HCT116 (cell line): Measurements from ENCODE around the gene PAX1. TPM values are rescaled to one million over a fixed set of nuclear protein-coding genes. Genes with fewer than 3 reads are reported as not detected.

Experiments
- ATAC-seq: fragments of 200-7000 bp; cut with Tn5 transposase; 2 replicates; pipeline ENCODE4 v1.9.1; 2020; ENCODE audit warnings: mild to moderate bottlenecking, moderate library complexity
- BruUV-seq: library from RNA; stranded (reverse); fragments of 400-500 nt; replicated peaks from 2 replicates; lab custom pipeline; 2021; lab: Mats Ljungman, UMichigan
- CTCF ChIA-PET: fragments of 300-600 bp; sonication (Branson Sonifier 250); formaldehyde crosslinking; loops from one replicate; lab custom pipeline; 2021; ENCODE audit warnings: antibody characterized with exemption; lab: Charles Lee
- POLR2A ChIA-PET: fragments of 300-600, 350-600 bp; sonication (Branson Sonifier 250); formaldehyde crosslinking; loops from one replicate; lab custom pipeline; 2021; ENCODE audit warnings: antibody characterized with exemption; lab: Charles Lee
- RAD21 ChIA-PET, 2 experiments: fragments of 300-600 bp; sonication (Branson Sonifier 250); formaldehyde crosslinking; loops; one replicate each; lab custom pipeline; 2023; ENCODE audit warnings: low total read pairs in 2 of 2; ENCODE audit not compliant: uncharacterized antibody in 2 of 2, unreplicated experiment in 2 of 2, low non-redundant PET in 1 of 2; lab: Charles Lee
- DNase-seq: peaks from one replicate; pipeline ENCODE4 v3.0.0-alpha.2; 2010; ENCODE audit warnings: low read depth, low spot score
- H2AFZ ChIP-seq: fragments of 200-600 bp; shearing (Covaris generic), sonication (generic); 2 replicates; pipeline ENCODE4 v1.6.1; 2017; ENCODE audit warnings: low read depth, mixed run types, mixed read lengths, antibody characterized with exemption, low read length; ENCODE audit not compliant: poor library complexity, severe bottlenecking
- H3K27ac ChIP-seq: 2 replicates; pipeline ENCODE4 v1.5.1; 2012; ENCODE audit warnings: low read depth, low read length
- H3K27me3 ChIP-seq: fragments of 200-600 bp; sonication (generic); 2 replicates; pipeline ENCODE4 v1.6.1; 2016; ENCODE audit warnings: mixed run types, low read length, mixed read lengths; ENCODE audit not compliant: insufficient read depth
- H3K36me3 ChIP-seq, 2 experiments: fragments of 200-500 bp in 1 of 2; fragments of 200-600 bp in 1 of 2; sonication (Bioruptor generic) in 1 of 2; sonication (generic) in 1 of 2; 2 replicates each; pipeline versions ENCODE4 v1.5.1 to v1.6.1; 2014 to 2016; ENCODE audit warnings: low read length in 2 of 2, inconsistent platforms in 1 of 2, mixed read lengths in 1 of 2, mixed run types in 1 of 2; ENCODE audit not compliant: insufficient read depth in 2 of 2, control insufficient read depth in 1 of 2
- H3K4me1 ChIP-seq, 2 experiments: fragments of 200-600 bp in 1 of 2; sonication (generic) in 1 of 2; 2 replicates each; pipeline versions ENCODE4 v1.5.1 to v1.6.1; 2012 to 2017; ENCODE audit warnings: low read length in 2 of 2, inconsistent platforms in 1 of 2, mild to moderate bottlenecking in 1 of 2, mixed read lengths in 1 of 2, mixed run types in 1 of 2, moderate library complexity in 1 of 2; ENCODE audit not compliant: insufficient read depth in 2 of 2, control insufficient read depth in 1 of 2
- H3K4me2 ChIP-seq: fragments of 200-600 bp; sonication (generic); 2 replicates; pipeline ENCODE4 v1.6.1; 2017; ENCODE audit warnings: mixed run types, low read length, mixed read lengths
- H3K4me3 ChIP-seq, 2 experiments: fragments of 200-600 bp in 1 of 2; sonication (generic) in 1 of 2; replicated peaks in 1 of 2; 2 replicates each; pipeline ENCODE4 v1.5.1; 2011 to 2016; ENCODE audit warnings: low read length in 2 of 2, control low read depth in 1 of 2, low read depth in 1 of 2, mild to moderate bottlenecking in 1 of 2, mixed read lengths in 1 of 2, mixed run types in 1 of 2
- H3K79me2 ChIP-seq: fragments of 200-600 bp; sonication (generic); 2 replicates; pipeline ENCODE4 v1.6.1; 2017; ENCODE audit warnings: mild to moderate bottlenecking, mixed run types, low read length, moderate library complexity, mixed read lengths; ENCODE audit not compliant: insufficient read depth
- H3K9ac ChIP-seq: fragments of 200-600 bp; sonication (generic); 2 replicates; pipeline ENCODE4 v1.6.1; 2016; ENCODE audit warnings: low read length, mixed read lengths
- H3K9me2 ChIP-seq: fragments of 200-600 bp; sonication (generic), shearing (Covaris generic); 2 replicates; pipeline ENCODE4 v1.6.1; 2017; ENCODE audit warnings: mixed run types, mild to moderate bottlenecking, moderate library complexity; ENCODE audit not compliant: insufficient read depth
- H3K9me3 ChIP-seq, 2 experiments: fragments of 200-500 bp in 1 of 2; fragments of 200-600 bp in 1 of 2; sonication (Bioruptor generic) in 1 of 2; sonication (generic) in 1 of 2; 2 replicates each; pipeline ENCODE4 v1.6.1; 2014 to 2017; ENCODE audit warnings: low read length in 2 of 2, mixed read lengths in 2 of 2, inconsistent platforms in 1 of 2, low read depth in 1 of 2, mild to moderate bottlenecking in 1 of 2, mixed run types in 1 of 2, moderate library complexity in 1 of 2; ENCODE audit not compliant: control insufficient read depth in 1 of 2, insufficient read depth in 1 of 2
- H4K20me1 ChIP-seq: fragments of 200-600 bp; sonication (generic), shearing (Covaris generic); 2 replicates; pipeline ENCODE4 v1.6.1; 2017; ENCODE audit warnings: mixed run types, mild to moderate bottlenecking, moderate library complexity; ENCODE audit not compliant: insufficient read depth
- EGR1 ChIP-seq: IDR thresholded peaks from 2 replicates; pipeline ENCODE4 v1.6.1; 2012; ENCODE audit warnings: low read depth
- EZH2 ChIP-seq: fragments of 200-600 bp; sonication (generic); IDR thresholded peaks from 2 replicates; pipeline ENCODE4 v1.6.1; 2017; ENCODE audit warnings: antibody characterized with exemption, mixed run types
- JUND ChIP-seq: IDR thresholded peaks from 2 replicates; pipeline ENCODE4 v1.6.1; 2012
- POLR2A ChIP-seq: IDR thresholded peaks from 2 replicates; pipeline ENCODE4 v1.7.0; 2011; ENCODE audit warnings: borderline replicate concordance; ENCODE audit not compliant: insufficient read depth, insufficient read length; ENCODE audit errors: extremely low read depth
- RAD21 ChIP-seq: IDR thresholded peaks from 2 replicates; pipeline ENCODE4 v1.6.1; 2012; ENCODE audit warnings: low read depth, mild to moderate bottlenecking
- SIN3A ChIP-seq: IDR thresholded peaks from 2 replicates; pipeline ENCODE4 v1.6.1; 2012; ENCODE audit warnings: low read depth
- SP1 ChIP-seq: IDR thresholded peaks from 2 replicates; pipeline ENCODE4 v1.6.1; 2012; ENCODE audit warnings: low read depth
- SRF ChIP-seq: IDR thresholded peaks from 2 replicates; pipeline ENCODE4 v1.6.1; 2012; ENCODE audit warnings: low read depth
- TCF7L2 ChIP-seq: IDR thresholded peaks from 2 replicates; pipeline ENCODE4 v1.7.0; 2011; ENCODE audit warnings: borderline replicate concordance, inconsistent platforms; ENCODE audit not compliant: insufficient read depth, insufficient read length; ENCODE audit errors: extremely low read depth
- YY1 ChIP-seq: IDR thresholded peaks from 2 replicates; pipeline ENCODE4 v1.6.1; 2011; ENCODE audit warnings: low read length, low read depth, moderate library complexity, mild to moderate bottlenecking; ENCODE audit not compliant: insufficient replicate concordance; ENCODE audit errors: extremely low read depth
- ZFX ChIP-seq: fragments of 450-650 bp; IDR thresholded peaks from 2 replicates; pipeline ENCODE4 v1.6.1; 2017
- intact Hi-C: fragments of 100-400 bp; cut with micrococcal nuclease; formaldehyde crosslinking; loops from 2 replicates; pipeline ENCODE4 v1.10.0; 2022
- total RNA-seq: library from RNA; stranded (reverse); gene quantifications from one replicate; pipeline ENCODE4 v1.2.1, GENCODE V29; 2021; ENCODE audit not compliant: unreplicated experiment
- TF ChIP-seq, protein P1 (sequence below): IDR thresholded peaks from 2 replicates; pipeline ENCODE4 v1.6.1; 2012
- TF ChIP-seq, protein P2 (sequence below), 3 experiments: fragments of 200-600 bp in 1 of 3; sonication (generic) in 1 of 3; IDR thresholded peaks in 2 of 3; conservative IDR thresholded peaks in 1 of 3; 2 replicates each; pipeline ENCODE4 v1.5.1; 2012 to 2017; ENCODE audit warnings: low read depth in 2 of 3, low read length in 2 of 3, antibody characterized with exemption in 1 of 3, borderline replicate concordance in 1 of 3, control low read depth in 1 of 3, mild to moderate bottlenecking in 1 of 3, mixed read lengths in 1 of 3, mixed run types in 1 of 3, moderate library complexity in 1 of 3; ENCODE audit not compliant: insufficient read depth in 1 of 3
- TF ChIP-seq, protein P3 (sequence below): IDR thresholded peaks from 2 replicates; pipeline ENCODE4 v1.6.1; 2012; ENCODE audit warnings: low read depth

PAX1 gene
- total RNA-seq, 1 experiment from 2014 or later = not detected

DNA sequence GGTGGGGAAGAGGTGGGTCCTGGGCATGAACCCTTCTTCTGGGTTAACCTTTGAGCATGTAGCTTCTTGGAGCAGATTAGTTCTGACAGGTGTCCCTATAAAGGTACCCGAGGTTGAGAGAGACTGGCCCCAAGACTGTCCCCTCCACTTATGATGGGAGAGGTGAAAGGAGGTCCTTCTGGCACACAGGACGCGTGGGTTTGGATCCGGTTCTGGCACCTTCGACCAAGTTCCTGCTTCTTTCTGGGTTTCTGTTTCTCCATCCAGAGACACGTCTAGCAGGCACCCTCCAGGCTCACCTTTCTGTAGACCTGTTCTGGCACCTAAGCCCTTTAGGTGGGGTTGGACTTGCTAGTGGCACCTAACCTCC is 4.1 kb downstream of the PAX1 start:
- Histone ChIP-seq H3K36me3 (no peaks in the 10 kb centered on the region), H4K20me1 (no peaks in the 10 kb centered on the region), H3K9me3 (no peaks in the 10 kb centered on the region), H2AFZ (no peak overlapping the region), H3K79me2 (no peaks in the 10 kb centered on the region), H3K27ac (no peak overlapping the region), H3K4me2 (no peak overlapping the region), H3K9me2 (no peaks in the 10 kb centered on the region), H3K4me3 (no peak overlapping the region), H3K9ac (no peak overlapping the region), H3K27me3 (no peaks in the 10 kb centered on the region), H3K4me1 (no peaks in the 10 kb centered on the region)
- DNase-seq = no peak
- ChIA-PET RAD21 (no interaction called here), POLR2A (no interaction called here), CTCF (interaction anchor here (3.6 kb wide), 1 partner anchor 10 kb away, joined by 15 read pairs; no protein-coding TSS in a partner anchor)
- no peak for ATAC-seq
- no TSS peak for BruUV-seq
- TF ChIP-seq ZFX (no peak), EZH2 (no peak), YY1 (no peak), RAD21 (no peak), SP1 (no peak), POLR2A (no peak), TCF7L2 (no peak), SRF (no peak), JUND (no peak), SIN3A (no peak), EGR1 (no peak)
- TF ChIP-seq, protein P1, sequence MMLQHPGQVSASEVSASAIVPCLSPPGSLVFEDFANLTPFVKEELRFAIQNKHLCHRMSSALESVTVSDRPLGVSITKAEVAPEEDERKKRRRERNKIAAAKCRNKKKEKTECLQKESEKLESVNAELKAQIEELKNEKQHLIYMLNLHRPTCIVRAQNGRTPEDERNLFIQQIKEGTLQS = no peak
- TF ChIP-seq, protein P2, sequence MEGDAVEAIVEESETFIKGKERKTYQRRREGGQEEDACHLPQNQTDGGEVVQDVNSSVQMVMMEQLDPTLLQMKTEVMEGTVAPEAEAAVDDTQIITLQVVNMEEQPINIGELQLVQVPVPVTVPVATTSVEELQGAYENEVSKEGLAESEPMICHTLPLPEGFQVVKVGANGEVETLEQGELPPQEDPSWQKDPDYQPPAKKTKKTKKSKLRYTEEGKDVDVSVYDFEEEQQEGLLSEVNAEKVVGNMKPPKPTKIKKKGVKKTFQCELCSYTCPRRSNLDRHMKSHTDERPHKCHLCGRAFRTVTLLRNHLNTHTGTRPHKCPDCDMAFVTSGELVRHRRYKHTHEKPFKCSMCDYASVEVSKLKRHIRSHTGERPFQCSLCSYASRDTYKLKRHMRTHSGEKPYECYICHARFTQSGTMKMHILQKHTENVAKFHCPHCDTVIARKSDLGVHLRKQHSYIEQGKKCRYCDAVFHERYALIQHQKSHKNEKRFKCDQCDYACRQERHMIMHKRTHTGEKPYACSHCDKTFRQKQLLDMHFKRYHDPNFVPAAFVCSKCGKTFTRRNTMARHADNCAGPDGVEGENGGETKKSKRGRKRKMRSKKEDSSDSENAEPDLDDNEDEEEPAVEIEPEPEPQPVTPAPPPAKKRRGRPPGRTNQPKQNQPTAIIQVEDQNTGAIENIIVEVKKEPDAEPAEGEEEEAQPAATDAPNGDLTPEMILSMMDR (IDR thresholded peaks at IDR 0.05 in 2 of 3, conservative IDR thresholded peaks at IDR 0.05 in 1 of 3; ENCODE audit: borderline replicate concordance in 1 of 3, insufficient read depth in 1 of 3, low read depth in 2 of 3, low read length in 2 of 3) = no peak
- TF ChIP-seq, protein P3, sequence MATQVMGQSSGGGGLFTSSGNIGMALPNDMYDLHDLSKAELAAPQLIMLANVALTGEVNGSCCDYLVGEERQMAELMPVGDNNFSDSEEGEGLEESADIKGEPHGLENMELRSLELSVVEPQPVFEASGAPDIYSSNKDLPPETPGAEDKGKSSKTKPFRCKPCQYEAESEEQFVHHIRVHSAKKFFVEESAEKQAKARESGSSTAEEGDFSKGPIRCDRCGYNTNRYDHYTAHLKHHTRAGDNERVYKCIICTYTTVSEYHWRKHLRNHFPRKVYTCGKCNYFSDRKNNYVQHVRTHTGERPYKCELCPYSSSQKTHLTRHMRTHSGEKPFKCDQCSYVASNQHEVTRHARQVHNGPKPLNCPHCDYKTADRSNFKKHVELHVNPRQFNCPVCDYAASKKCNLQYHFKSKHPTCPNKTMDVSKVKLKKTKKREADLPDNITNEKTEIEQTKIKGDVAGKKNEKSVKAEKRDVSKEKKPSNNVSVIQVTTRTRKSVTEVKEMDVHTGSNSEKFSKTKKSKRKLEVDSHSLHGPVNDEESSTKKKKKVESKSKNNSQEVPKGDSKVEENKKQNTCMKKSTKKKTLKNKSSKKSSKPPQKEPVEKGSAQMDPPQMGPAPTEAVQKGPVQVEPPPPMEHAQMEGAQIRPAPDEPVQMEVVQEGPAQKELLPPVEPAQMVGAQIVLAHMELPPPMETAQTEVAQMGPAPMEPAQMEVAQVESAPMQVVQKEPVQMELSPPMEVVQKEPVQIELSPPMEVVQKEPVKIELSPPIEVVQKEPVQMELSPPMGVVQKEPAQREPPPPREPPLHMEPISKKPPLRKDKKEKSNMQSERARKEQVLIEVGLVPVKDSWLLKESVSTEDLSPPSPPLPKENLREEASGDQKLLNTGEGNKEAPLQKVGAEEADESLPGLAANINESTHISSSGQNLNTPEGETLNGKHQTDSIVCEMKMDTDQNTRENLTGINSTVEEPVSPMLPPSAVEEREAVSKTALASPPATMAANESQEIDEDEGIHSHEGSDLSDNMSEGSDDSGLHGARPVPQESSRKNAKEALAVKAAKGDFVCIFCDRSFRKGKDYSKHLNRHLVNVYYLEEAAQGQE = no peak
- intact Hi-C loops = no loop called here
